Measurements from ENCODE around the gene CHRDL2. TPM values are rescaled to one million over a fixed set of nuclear protein-coding genes. Genes with fewer than 3 reads are reported as not detected.

CHRDL2 gene
- total RNA-seq = not detected

DNA sequence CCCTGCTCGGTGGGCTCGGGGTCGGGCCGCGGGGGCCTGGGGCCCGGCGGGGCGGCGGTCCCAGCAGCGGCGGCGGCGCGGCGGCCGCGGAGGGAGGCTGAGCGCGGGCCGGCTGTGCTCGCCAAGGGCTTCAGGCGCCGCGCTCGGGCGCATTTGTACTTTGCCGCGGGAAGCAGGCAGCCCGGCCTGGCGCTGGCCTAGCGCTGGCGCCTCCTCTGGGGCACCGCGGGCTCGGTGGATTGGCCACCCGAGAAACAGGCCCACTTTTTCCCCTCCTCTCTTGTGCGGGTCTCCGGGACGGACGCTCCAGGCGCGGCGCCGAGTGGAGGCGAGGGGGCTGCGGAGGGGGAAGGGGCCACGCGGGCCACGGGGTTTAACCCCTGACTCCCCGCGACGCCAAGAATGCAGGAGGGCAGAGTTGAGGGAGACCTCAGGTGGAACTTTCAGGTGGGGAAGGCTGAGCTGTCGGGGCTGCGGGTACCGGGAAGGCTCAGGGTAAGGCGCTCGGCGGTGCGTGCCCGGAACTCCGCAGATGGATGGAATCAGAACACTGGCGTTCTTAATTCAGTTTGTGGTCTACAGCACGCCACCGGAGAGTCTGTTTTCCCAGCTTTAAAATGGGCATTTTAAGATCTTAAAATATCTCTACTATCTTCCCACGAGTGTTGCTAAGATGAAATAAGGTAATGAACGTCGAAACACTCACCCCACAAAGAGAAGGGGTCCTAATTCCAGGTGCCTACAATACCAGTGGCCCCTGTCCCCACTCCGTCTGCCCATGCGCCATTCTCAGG lies at the start of gene CHRDL2:
TSS of gene CHRDL2 (minus strand) at position 126 of the 794 bp plus-strand sequence. CDS start 538 bp downstream, outside the sequence.
- H3K4me3 Mint-ChIP-seq = no peak within 1 kb of the TSS
- H3K27me3 Mint-ChIP-seq = peaks cover 43% of the 10 kb centered on the region
- TF ChIP-seq CTCF (IDR thresholded peaks at IDR 0.05) = no peak
- CTCF ChIA-PET = interaction anchor here (0.7 to 1.5 kb wide), 3 partner anchors 26 to 30 kb away, joined by 3 read pairs; no protein-coding TSS in a partner anchor
- H3K36me3 Mint-ChIP-seq (ENCODE audit: low read depth) = no peaks in the 10 kb centered on the region
- no peaks in the 10 kb centered on the region for H3K9me3 Mint-ChIP-seq
- peaks cover 3% of the 10 kb centered on the region for H3K4me1 Mint-ChIP-seq (ENCODE audit: low read depth)
- intact Hi-C loops (cut with micrococcal nuclease) = no loop called here
- DNase-seq (no peak), ATAC-seq (no peak)
- H3K27ac Mint-ChIP-seq = no peak within 1 kb of the TSS
- POLR2A ChIA-PET = no interaction called here

- intact Hi-C loops (cut with micrococcal nuclease) = no loop called here
- no peak for DNase-seq
- H3K27me3 Mint-ChIP-seq = no peaks in the 10 kb centered on the region
- H3K9me3 Mint-ChIP-seq = no peaks in the 10 kb centered on the region
- ChIA-PET CTCF (interaction anchor here (1.4 kb wide), 1 partner anchor 40 kb away, joined by 5 read pairs; no protein-coding TSS in a partner anchor), POLR2A (no interaction called here)
- H3K27ac Mint-ChIP-seq = no peak overlapping the region
- no peak overlapping the region for H3K4me3 Mint-ChIP-seq
- no peak for ATAC-seq
- TF ChIP-seq CTCF (IDR thresholded peaks at IDR 0.05) = no peak
- H3K36me3 Mint-ChIP-seq (ENCODE audit: low read depth) = peaks cover 8% of the 10 kb centered on the region
- peaks cover 33% of the 10 kb centered on the region for H3K4me1 Mint-ChIP-seq (ENCODE audit: low read depth)
These were observed 49.2 kb upstream of the CHRDL2 start for GRCh38 chr11:74780248-74781005.

- TF ChIP-seq CTCF (IDR thresholded peaks at IDR 0.05) = no peak
- Mint-ChIP-seq H3K4me1 (ENCODE audit: low read depth) (peaks cover 23% of the 10 kb centered on the region), H3K9me3 (no peaks in the 10 kb centered on the region), H3K27ac (no peak overlapping the region), H3K36me3 (ENCODE audit: low read depth) (peaks cover 13% of the 10 kb centered on the region), H3K4me3 (no peak overlapping the region), H3K27me3 (no peaks in the 10 kb centered on the region)
- POLR2A ChIA-PET = no interaction called here
- CTCF ChIA-PET = no interaction called here
- no peak for DNase-seq
- intact Hi-C loops (cut with micrococcal nuclease) = no loop called here
- no peak for ATAC-seq
These were observed 47.4 kb upstream of the CHRDL2 start for GRCh38 chr11:74778581-74778980.

DNA sequence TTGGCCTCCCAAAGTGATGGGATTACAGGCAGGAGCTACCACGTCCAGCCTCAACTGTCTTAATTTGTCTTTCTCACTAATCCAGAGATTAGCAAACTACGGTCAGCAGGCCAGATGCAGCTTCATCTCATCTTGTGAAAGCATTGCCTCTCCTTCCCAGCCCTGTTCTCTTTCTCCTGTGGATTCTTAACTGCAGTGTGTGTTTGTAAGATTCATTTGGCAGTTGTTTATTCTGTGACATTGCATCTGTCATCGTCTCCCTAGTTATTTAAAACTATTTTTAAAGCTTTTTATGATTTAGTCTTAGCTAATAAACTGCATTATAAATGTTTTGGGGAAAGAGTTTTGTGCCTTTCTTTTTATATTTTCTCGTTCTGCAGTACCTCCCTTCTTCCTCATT lies 46.7 kb upstream of the CHRDL2 start:
- CTCF ChIA-PET = no interaction called here
- H3K4me1 Mint-ChIP-seq (ENCODE audit: low read depth) = peaks cover 19% of the 10 kb centered on the region

More for the DNA sequence above, 46.7 kb upstream of the CHRDL2 start:
- Mint-ChIP-seq H3K9me3 (no peaks in the 10 kb centered on the region), H3K27ac (no peak overlapping the region), H3K36me3 (ENCODE audit: low read depth) (peaks cover 15% of the 10 kb centered on the region), H3K4me3 (no peak overlapping the region), H3K27me3 (no peaks in the 10 kb centered on the region)
- POLR2A ChIA-PET = no interaction called here
- DNase-seq (no peak), ATAC-seq (no peak)
- intact Hi-C loops (cut with micrococcal nuclease) = no loop called here
- no peak for TF ChIP-seq CTCF (IDR thresholded peaks at IDR 0.05)

All from activated CD8-positive, alpha-beta T cell treated with anti-CD3 and anti-CD28 coated beads for 36 hours (primary cell).